HG03064 (cell line): ENCODE data around the gene TECRL.

Experiments
- ATAC-seq: cut with Tn5 transposase; IDR thresholded peaks from one replicate; pipeline ENCODE4 v1.9.1; 2021; ENCODE audit warnings: low read depth; ENCODE audit not compliant: unreplicated experiment

TECRL gene

DNA sequence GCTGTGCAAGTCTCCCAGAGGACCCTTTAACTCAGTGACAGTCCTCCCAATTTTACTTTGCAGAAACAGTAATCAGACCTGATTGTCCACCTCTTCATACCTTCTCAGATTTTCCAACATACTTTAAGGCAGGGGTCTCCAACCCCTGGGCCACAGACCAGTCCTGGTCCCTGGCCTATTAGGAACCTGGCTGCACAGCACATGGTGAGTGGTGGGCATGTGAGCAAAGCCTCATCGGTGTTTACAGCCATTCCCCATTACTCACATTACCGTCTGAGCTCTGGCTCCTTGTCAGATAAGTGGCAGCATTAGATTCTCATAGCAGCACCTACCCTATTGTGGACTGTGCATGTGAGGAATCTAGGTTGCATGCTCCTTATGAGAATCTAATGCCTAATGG, 74.3 kb downstream of the TECRL start:
- ATAC-seq: no peak

DNA sequence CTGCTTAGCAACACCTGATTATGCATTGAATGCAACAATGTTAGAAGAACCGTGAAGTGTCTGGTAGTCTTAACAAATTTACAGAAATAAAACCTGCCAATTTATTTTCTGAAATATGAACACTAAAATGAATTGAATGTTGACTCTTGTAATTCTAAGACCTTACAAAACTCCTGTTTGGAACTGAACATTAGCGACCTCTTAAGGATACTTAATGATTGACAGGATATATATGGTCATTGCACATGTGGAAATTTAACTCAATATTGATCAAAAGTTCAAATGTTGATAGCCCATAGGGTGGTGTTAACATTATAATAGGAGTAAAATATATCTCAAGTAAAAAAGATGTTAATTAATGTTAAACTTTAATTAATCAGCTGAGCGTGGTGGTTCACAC, 79.1 kb downstream of the TECRL start:
- ATAC-seq: no peak

DNA sequence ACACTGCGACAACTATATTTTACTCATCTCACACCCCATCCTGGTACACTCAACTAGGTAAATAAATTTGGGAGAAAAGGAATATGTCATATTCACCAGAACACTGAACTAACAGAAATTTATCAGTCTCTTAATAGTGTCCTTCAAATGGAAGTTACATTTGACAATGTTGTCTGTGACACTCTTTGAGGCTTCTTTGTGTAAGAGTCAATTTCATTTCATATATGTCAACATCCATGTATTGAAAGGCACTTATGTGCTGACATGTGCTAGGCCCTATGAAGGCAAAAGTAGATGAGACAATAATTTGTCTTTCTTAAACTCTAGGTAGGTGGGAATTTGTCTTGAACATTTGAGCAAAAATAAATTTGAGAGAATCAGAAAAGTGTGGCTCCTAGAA, 82.0 kb downstream of the TECRL start:
- no peak for ATAC-seq

- no peak for ATAC-seq
Measured at GRCh38 chr4:64326507-64326906, 82.7 kb downstream of the TECRL start.

DNA sequence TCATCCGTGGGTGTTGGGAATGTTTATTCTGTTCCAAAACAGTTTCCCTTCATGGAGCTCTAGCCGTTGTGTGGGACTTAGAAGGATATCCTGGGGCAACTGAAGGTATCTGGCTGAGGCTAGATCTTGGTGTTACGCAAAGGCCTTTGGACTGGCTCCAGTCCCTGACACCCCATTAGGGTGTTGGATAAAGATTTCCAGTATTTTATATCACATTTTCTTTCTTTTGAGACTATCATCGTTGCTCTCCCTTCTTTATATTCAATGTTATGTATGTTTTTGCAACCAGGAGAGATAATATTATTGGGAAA, 103.0 kb downstream of the TECRL start:
- ATAC-seq: no peak

GRCh38 chr4:64305565-64306254, 103.5 kb downstream of the TECRL start:
- ATAC-seq: no peak

- no peak for ATAC-seq
Measured at GRCh38 chr4:64272432-64272831, 136.8 kb downstream of the TECRL start.

DNA sequence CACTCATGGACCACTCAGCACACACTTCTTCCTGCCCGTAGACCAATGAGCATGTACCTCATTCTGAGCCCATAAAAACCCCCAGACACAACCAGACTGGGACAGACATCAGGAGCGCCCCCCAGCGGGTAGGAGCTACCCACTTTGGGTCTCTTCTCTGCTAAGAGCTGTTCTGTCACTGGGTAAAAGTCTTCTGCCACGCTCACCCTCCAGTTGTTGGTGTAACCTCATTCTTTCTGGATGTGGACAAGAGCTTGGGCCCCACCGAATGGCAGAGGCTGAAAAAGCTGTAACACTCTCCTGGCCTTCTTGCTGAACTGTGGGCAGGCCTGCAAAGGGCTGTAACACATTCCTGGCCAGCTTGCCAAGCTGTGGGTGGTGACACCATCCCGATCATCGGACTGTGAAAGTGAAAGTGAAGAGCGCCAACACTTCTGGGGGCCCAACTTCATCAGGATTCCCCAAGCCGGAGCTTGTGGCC, 137.6 kb downstream of the TECRL start:
- ATAC-seq: no peak

DNA sequence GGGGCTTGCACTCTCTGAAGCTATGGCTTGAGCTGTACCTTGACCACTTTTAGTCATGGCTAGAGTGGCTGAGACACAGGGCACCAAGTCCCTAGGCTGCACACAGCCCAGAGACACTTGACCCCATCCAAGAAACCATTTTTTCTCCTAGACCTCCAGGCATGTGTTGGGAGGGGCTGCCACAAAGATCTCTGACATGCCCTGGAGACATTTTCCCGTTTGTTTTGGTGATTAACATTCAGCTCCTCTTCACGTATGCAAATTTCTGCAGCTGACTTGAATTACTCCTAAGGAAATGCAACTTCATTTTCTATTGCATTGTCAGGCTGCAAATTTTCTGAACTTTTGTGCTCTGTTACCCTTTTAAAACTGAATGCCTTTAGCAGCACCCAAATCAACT, 142.6 kb downstream of the TECRL start:
- ATAC-seq: no peak

GRCh38 chr4:64266263-64266662, 143.0 kb downstream of the TECRL start:
- no peak for ATAC-seq

GRCh38 chr4:64251781-64252180, 157.5 kb downstream of the TECRL start:
- no peak for ATAC-seq

DNA sequence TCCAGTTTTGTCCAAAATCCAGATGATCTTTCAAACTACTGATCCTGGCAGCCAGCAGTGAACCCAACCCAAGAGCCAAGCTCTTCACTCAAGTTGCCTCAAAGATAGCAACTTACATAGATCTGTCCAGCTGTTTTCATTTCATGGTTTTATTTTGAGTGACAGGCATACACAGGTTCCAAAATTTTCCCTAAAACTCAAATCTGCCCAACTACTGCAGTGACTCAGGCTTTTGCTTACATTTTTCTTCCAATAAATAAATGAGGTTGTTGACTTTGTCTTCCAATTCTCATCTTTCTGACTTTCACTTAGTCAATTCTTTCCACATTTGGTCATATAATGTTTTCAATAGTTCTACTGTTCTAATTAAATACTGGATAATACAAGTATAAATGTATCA, 158.8 kb downstream of the TECRL start:
- no peak for ATAC-seq

DNA sequence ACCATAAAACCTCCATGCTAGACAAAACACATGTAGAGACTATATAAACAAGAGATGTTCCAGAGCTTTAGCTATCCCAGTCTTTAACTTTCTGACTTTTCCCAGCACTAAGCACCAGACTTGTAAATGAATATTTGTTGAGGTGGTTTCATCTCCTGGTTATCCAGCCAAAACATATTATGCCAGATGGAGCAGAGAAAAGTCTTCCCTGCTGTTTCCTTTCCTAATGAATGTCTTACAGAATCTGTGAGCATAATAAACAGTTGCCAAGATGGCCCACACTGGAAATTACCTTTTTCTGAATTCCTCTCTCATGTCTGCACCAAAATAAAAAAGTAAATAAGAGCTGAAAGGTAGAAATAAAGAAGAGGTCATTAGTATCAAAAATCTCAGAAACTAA, 159.2 kb downstream of the TECRL start:
- ATAC-seq: no peak

GRCh38 chr4:64248186-64248585, 161.1 kb downstream of the TECRL start:
- ATAC-seq: no peak

GRCh38 chr4:64230709-64231310, 178.4 kb downstream of the TECRL start:
- no peak for ATAC-seq
